Astrocyte of the cerebellum (primary cell): ENCODE results near the gene TMEM82.

Experiments
- DNase-seq: peaks from one replicate; pipeline ENCODE4 v3.0.0-alpha.2; 2011; ENCODE audit warnings: low read depth
- H3K4me3 ChIP-seq: 2 replicates; pipeline ENCODE4 v1.5.1; 2011; ENCODE audit warnings: mild to moderate bottlenecking, low read depth, low read length, moderate library complexity
- in situ Hi-C: cut with HindIII; loops from 2 replicates; pipeline ENCODE4 v1.10.0; 2017; ENCODE audit warnings: low sequenced_read_pairs
- TF ChIP-seq, protein P1 (sequence below): IDR thresholded peaks from 2 replicates; pipeline ENCODE4 v1.5.1; 2012; ENCODE audit warnings: low read length, low read depth, moderate library complexity, mild to moderate bottlenecking; ENCODE audit errors: missing control alignments

TMEM82 gene

GRCh38 chr1:15734901-15735300 lies 7.4 kb upstream of the TMEM82 start:
- in situ Hi-C loops, result no loop called here
- no peak overlapping the region for H3K4me3 ChIP-seq
- no peak for DNase-seq
- TF ChIP-seq, protein P1, sequence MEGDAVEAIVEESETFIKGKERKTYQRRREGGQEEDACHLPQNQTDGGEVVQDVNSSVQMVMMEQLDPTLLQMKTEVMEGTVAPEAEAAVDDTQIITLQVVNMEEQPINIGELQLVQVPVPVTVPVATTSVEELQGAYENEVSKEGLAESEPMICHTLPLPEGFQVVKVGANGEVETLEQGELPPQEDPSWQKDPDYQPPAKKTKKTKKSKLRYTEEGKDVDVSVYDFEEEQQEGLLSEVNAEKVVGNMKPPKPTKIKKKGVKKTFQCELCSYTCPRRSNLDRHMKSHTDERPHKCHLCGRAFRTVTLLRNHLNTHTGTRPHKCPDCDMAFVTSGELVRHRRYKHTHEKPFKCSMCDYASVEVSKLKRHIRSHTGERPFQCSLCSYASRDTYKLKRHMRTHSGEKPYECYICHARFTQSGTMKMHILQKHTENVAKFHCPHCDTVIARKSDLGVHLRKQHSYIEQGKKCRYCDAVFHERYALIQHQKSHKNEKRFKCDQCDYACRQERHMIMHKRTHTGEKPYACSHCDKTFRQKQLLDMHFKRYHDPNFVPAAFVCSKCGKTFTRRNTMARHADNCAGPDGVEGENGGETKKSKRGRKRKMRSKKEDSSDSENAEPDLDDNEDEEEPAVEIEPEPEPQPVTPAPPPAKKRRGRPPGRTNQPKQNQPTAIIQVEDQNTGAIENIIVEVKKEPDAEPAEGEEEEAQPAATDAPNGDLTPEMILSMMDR, result no peak

DNA sequence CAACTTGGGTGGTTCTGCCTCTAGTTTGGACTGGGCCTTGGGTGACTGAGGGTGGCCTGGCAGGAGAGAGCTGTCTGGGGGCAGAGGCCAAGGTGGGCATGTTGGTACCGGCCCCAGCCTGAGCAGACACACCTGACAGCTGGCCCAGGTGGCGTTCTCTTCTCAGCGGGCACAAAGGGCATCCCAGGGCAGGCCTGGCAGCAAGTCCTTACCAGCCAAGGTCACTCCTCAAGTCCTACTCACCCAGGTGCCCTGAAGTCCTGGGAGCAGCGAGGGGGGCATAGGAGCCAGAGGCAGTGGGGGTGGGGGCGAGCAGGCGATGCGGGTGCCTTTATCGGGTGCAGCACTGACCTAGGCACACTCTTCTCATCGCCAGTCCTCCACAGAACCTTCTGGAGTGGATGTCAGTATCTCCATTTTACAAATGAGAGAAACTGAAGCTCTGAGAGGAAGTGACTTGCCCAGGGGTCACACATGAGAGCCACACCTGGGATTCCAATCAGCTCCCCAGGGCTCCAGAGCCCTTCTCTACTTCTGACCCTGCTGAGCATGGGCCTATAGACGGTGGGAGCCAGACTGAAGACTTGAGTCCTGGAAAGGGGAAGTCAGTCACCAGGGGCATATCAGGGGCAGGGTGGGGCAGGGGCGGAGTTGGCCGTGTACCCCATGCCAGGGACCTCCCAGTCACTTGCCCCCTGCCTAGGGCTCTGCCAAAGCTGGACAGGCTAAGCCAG lies 6.8 kb upstream of the TMEM82 start:
- in situ Hi-C loops, result no loop called here
- DNase-seq, result no peak
- TF ChIP-seq, protein P1, result no peak
- H3K4me3 ChIP-seq, result no peak overlapping the region

GRCh38 chr1:15736038-15736891 lies 6.0 kb upstream of the TMEM82 start, which contains the start of gene SLC25A34:
TSS of gene SLC25A34 (plus strand) at chr1:15736258. CDS start at chr1:15736486, 228 bp downstream.
- no peak within 1 kb of the TSS for H3K4me3 ChIP-seq
- TF ChIP-seq, protein P1, result no peak
- in situ Hi-C loops, result no loop called here
- no peak for DNase-seq

- H3K4me3 ChIP-seq, result no peak overlapping the region
- in situ Hi-C loops, result no loop called here
- no peak for DNase-seq
- TF ChIP-seq, protein P1, result no peak
Measured at GRCh38 chr1:15736892-15737261, 5.4 kb upstream of the TMEM82 start.

DNA sequence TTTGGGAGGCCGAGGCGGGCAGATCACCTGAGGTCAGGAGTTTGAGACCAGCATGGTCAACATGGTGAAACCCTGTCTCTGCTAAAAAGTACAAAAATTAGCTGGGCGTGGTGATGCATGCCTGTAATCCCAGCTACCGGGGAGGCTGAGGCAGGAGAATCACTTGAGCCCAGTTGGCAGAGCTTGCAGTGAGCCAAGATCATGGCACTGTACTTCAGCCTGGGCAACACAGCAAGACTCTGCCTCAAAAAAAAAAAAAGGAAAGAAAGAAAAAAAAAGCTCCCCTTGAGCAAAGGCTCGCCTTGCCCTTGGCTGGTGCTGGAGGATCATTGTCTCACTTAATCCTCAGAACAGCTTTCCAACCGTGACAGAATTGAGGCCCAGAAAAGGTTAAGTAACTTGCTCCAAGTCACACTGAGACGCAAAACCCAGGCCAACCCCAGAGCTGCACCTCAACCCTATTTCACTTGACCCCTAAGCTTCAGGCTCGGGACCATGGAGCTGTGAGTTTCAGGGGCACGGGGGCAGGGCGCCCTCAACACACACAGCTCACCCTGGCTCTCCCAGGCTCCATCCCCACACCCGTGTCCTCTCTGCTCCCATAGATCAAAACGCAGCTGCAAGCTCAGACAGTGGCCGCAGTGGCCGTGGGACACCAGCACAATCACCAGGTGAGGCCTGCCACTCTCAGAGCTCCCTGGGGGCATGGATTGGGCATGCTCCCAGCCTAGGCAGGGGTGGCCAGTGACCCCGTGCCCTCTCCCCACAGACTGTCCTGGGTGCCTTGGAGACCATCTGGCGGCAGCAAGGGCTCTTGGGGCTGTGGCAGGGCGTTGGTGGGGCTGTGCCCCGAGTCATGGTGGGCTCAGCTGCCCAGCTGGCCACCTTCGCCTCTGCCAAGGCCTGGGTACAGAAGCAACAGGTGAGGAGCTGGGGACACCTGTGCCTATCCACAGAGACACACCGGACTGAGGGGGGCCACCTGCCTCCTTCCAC lies 4.7 kb upstream of the TMEM82 start:
- no peak overlapping the region for H3K4me3 ChIP-seq
- TF ChIP-seq, protein P1, result no peak
- in situ Hi-C loops, result no loop called here
- DNase-seq, result no peak
